Tibial nerve (tissue), 3 donors: ENCODE measurements around the gene PHF2.

ENCODE experiments used
- CTCF ChIP-seq, 5 experiments: fragments of 200-600 bp in 3 of 5; fragments of 450-650 bp in 2 of 5; sonication (generic) in 3 of 5; IDR thresholded peaks; one replicate each; pipeline ENCODE4 v1.5.1; 2016 to 2019; ENCODE audit warnings: antibody characterized with exemption in 5 of 5, mild to moderate bottlenecking in 3 of 5, moderate library complexity in 2 of 5
- POLR2A ChIP-seq, 2 donors: fragments of 450-650 bp; IDR thresholded peaks; one replicate each; pipeline ENCODE4 v1.6.1; 2017; ENCODE audit warnings: antibody characterized with exemption in 2 of 2, mild to moderate bottlenecking in 2 of 2, moderate library complexity in 2 of 2

GRCh38 chr9:93590609-93591234, 14.3 kb downstream of the PHF2 start:
- TF ChIP-seq POLR2A (IDR thresholded peaks at IDR 0.05) (no peak), CTCF (IDR thresholded peaks at IDR 0.05) (no peak)
